ENCODE data around the gene INTS2.

GRCh38 chr17:61874075-61874474 is 53.7 kb downstream of the INTS2 start:
- TF ChIP-seq CTCF (conservative IDR thresholded peaks at IDR 0.05; ENCODE audit: low read depth, low read length) = no peak
- no peak for TF ChIP-seq EZH2 (IDR thresholded peaks at IDR 0.05; ENCODE audit: borderline replicate concordance, low read depth, low read length, poor library complexity, severe bottlenecking)
